Esophagus muscularis mucosa (tissue), 4 donors: ENCODE data around the gene ANKRD53. TPM values are rescaled to one million over a fixed set of nuclear protein-coding genes. Genes with fewer than 3 reads are reported as not detected.

Experiments used
- DNase-seq: peaks from one replicate; pipeline ENCODE4 v3.0.0-alpha.2; 2017; ENCODE audit errors: extremely low spot score
- H3K27ac ChIP-seq, 4 donors: fragments of 200-600 bp; sonication (generic); replicated peaks in 1 of 4; 1 replicate in 3 of 4; 2 replicates in 1 of 4; pipeline ENCODE4 v1.5.1; 2016 to 2019; ENCODE audit warnings: mild to moderate bottlenecking in 1 of 4
- H3K27me3 ChIP-seq, 4 donors: fragments of 200-600 bp; sonication (generic); one replicate each; pipeline versions ENCODE4 v1.5.1 to v1.6.0; 2016 to 2019
- H3K36me3 ChIP-seq, 4 donors: fragments of 200-600 bp; sonication (generic); one replicate each; pipeline ENCODE4 v1.5.1; 2016 to 2019
- H3K4me1 ChIP-seq, 4 donors: fragments of 200-600 bp; sonication (generic); one replicate each; pipeline ENCODE4 v1.5.1; 2016 to 2019
- H3K4me3 ChIP-seq, 4 donors: fragments of 200-600 bp; sonication (generic); 1 replicate in 2 of 4; 2 replicates in 2 of 4; pipeline ENCODE4 v1.5.1; 2016 to 2019; ENCODE audit warnings: mild to moderate bottlenecking in 4 of 4, moderate library complexity in 1 of 4
- H3K9me3 ChIP-seq, 4 donors: fragments of 200-600 bp; sonication (generic); 1 replicate in 3 of 4; 2 replicates in 1 of 4; pipeline ENCODE4 v1.5.1; 2016 to 2019
- CTCF ChIP-seq, 3 experiments: fragments of 200-600 bp in 2 of 3; fragments of 450-650 bp in 1 of 3; sonication (generic) in 2 of 3; IDR thresholded peaks; one replicate each; pipeline ENCODE4 v1.5.1; 2017 to 2019; ENCODE audit warnings: antibody characterized with exemption in 3 of 3, mild to moderate bottlenecking in 2 of 3, moderate library complexity in 1 of 3
- EP300 ChIP-seq: sonication (generic); formaldehyde crosslinking; IDR thresholded peaks from one replicate; pipeline ENCODE4 v1.6.1; 2017; ENCODE audit warnings: antibody characterized with exemption
- POLR2A ChIP-seq: fragments of 450-650 bp; IDR thresholded peaks from one replicate; pipeline ENCODE4 v1.6.1; 2017; ENCODE audit warnings: antibody characterized with exemption, moderate library complexity, mild to moderate bottlenecking, low read depth
- POLR2AphosphoS5 ChIP-seq, 2 donors: sonication (generic); formaldehyde crosslinking; IDR thresholded peaks; one replicate each; pipeline ENCODE4 v1.6.1; 2017; ENCODE audit warnings: antibody characterized with exemption in 2 of 2
- WGBS: methylation state at CpG from one replicate; pipeline ENCODE4 v1.1.5; 2018; 5-methylcytosine and 5-hydroxymethylcytosine counted together
- intact Hi-C: fragments of 100-400 bp; cut with DNase I; formaldehyde crosslinking; loops from one replicate; pipeline ENCODE4 v1.15.1; 2023
- total RNA-seq, 4 donors: library from RNA; depleted of rRNA; stranded (reverse); fragments of >200 nt; gene quantifications; one replicate each; pipeline versions ENCODE4 v1.1.0 to v1.2.1, GENCODE V29; 2016

Gene ANKRD53
- total RNA-seq, 4 donors from 2014 or later: under 0.01 to 3.2 (median 0.82) TPM

GRCh38 chr2:70949086-70949485 is 29.3 kb upstream of the ANKRD53 start:
- H3K27me3 ChIP-seq: peaks cover 0 to 27% (median 0%) of the 10 kb centered on the region in 4 donors
- H3K9me3 ChIP-seq: no peaks in the 10 kb centered on the region
- 72% methylated on average over 11 of the region's 11 CpGs for WGBS
- H3K4me1 ChIP-seq: peaks cover 8 to 24% (median 13%) of the 10 kb centered on the region in 4 donors
- intact Hi-C loops: loop anchor here (10.0 kb wide), 1 partner anchor 644 kb away; the partner anchor contains the start of gene FAM136A
- H3K4me3 ChIP-seq: no peak overlapping the region
- no peak overlapping the region for H3K27ac ChIP-seq
- no peak for DNase-seq
- H3K36me3 ChIP-seq: no peaks in the 10 kb centered on the region
- TF ChIP-seq CTCF (IDR thresholded peaks at IDR 0.05): no peak
- TF ChIP-seq EP300: no peak
- no peak for TF ChIP-seq POLR2AphosphoS5 (IDR thresholded peaks at IDR 0.05)
- TF ChIP-seq POLR2A: no peak

- H3K36me3 ChIP-seq: no peaks in the 10 kb centered on the region
- 77% methylated on average over 7 of the region's 7 CpGs for WGBS
- intact Hi-C loops: no loop called here
- H3K4me1 ChIP-seq: no peaks in the 10 kb centered on the region
- H3K27me3 ChIP-seq: peaks cover 0 to 38% (median 2%) of the 10 kb centered on the region in 4 donors
- no peaks in the 10 kb centered on the region for H3K9me3 ChIP-seq
- no peak for TF ChIP-seq EP300
- peak; percentile 83 for DNase-seq
- no peak overlapping the region for H3K27ac ChIP-seq
- no peak overlapping the region for H3K4me3 ChIP-seq
Observed at GRCh38 chr2:70954886-70955285, 23.5 kb upstream of the ANKRD53 start.

GRCh38 chr2:70956141-70956540 is 22.3 kb upstream of the ANKRD53 start:
- H3K9me3 ChIP-seq: no peaks in the 10 kb centered on the region
- TF ChIP-seq CTCF (IDR thresholded peaks at IDR 0.05) (no peak), EP300 (no peak), POLR2AphosphoS5 (IDR thresholded peaks at IDR 0.05) (no peak), POLR2A (no peak)
- intact Hi-C loops: no loop called here
- H3K4me1 ChIP-seq: no peaks in the 10 kb centered on the region
- H3K27me3 ChIP-seq: peaks cover 0 to 51% (median 2%) of the 10 kb centered on the region in 4 donors
- H3K27ac ChIP-seq: no peak overlapping the region
- H3K4me3 ChIP-seq: no peak overlapping the region
- no peak for DNase-seq
- 83% methylated on average over 2 of the region's 2 CpGs for WGBS
- no peaks in the 10 kb centered on the region for H3K36me3 ChIP-seq

- WGBS: 84% methylated on average over 6 of the region's 6 CpGs
Observed at GRCh38 chr2:70957798-70958197, 20.6 kb upstream of the ANKRD53 start.

GRCh38 chr2:70958759-70959158 is 19.7 kb upstream of the ANKRD53 start:
- Histone ChIP-seq H3K4me1 (no peaks in the 10 kb centered on the region), H3K36me3 (no peaks in the 10 kb centered on the region), H3K9me3 (no peaks in the 10 kb centered on the region), H3K4me3 (no peak overlapping the region), H3K27ac (no peak overlapping the region), H3K27me3 (peaks cover 0 to 76% (median 2%) of the 10 kb centered on the region in 4 donors)
- intact Hi-C loops: no loop called here
- TF ChIP-seq POLR2A (no peak), EP300 (no peak), POLR2AphosphoS5 (IDR thresholded peaks at IDR 0.05) (no peak), CTCF (IDR thresholded peaks at IDR 0.05) (no peak)
- DNase-seq: peak; percentile 79
- 91% methylated on average over 6 of the region's 6 CpGs for whole genome bisulfite sequencing

More at GRCh38 chr2:70957798-70958197, 20.6 kb upstream of the ANKRD53 start:
- H3K36me3 ChIP-seq: no peaks in the 10 kb centered on the region
- H3K4me3 ChIP-seq: no peak overlapping the region
- TF ChIP-seq CTCF (IDR thresholded peaks at IDR 0.05): no peak
- no peak for TF ChIP-seq POLR2AphosphoS5 (IDR thresholded peaks at IDR 0.05)
- TF ChIP-seq POLR2A: no peak
- TF ChIP-seq EP300: no peak
- H3K9me3 ChIP-seq: no peaks in the 10 kb centered on the region
- intact Hi-C loops: no loop called here
- peak; percentile 66 for DNase-seq
- H3K4me1 ChIP-seq: no peaks in the 10 kb centered on the region
- H3K27me3 ChIP-seq: peaks cover 0 to 66% (median 2%) of the 10 kb centered on the region in 4 donors
- no peak overlapping the region for H3K27ac ChIP-seq
